Measurements from ENCODE around the gene KLHL26. TPM values are rescaled to one million over a fixed set of nuclear protein-coding genes. Genes with fewer than 3 reads are reported as not detected.
"Not testable (repeated sequence)": the region's sequence is repeated elsewhere in the genome, so short reads cannot be mapped to it uniquely, and the experiment has no call there.

Gene KLHL26
- 1 to 10 TPM; 1.8 to 2.0 TPM for polyA plus RNA-seq

- peak within 1 kb of the TSS; percentile 63 to 81 for H3K27ac ChIP-seq (ENCODE audit: low read depth in 2 of 2, low read length in 1 of 2)
- no peaks in the 10 kb centered on the region for H3K9me3 ChIP-seq (ENCODE audit: control insufficient read depth in 2 of 2, insufficient read depth in 1 of 2, low read depth in 1 of 2, low read length in 1 of 2)
- H3K4me1 ChIP-seq (ENCODE audit: control insufficient read depth in 2 of 2, insufficient read depth in 2 of 2, low read length in 1 of 2): peaks cover 0 to 17% of the 10 kb centered on the region in 2 donors
- no peaks in the 10 kb centered on the region for H3K36me3 ChIP-seq (ENCODE audit: control insufficient read depth in 2 of 2, insufficient read depth in 2 of 2, low read length in 1 of 2)
- peak within 1 kb of the TSS; percentile 63 to 66 for H3K4me3 ChIP-seq (ENCODE audit: low read depth in 1 of 2, low read length in 2 of 2)
- WGBS, 2 donors: 6% methylated on average over 46 to 47 of the region's 47 CpGs
- no peaks in the 10 kb centered on the region for H3K27me3 ChIP-seq (ENCODE audit: control insufficient read depth in 1 of 2, insufficient read depth in 2 of 2, low read length in 2 of 2)
Observed at GRCh38 chr19:18636969-18637629, at the start of gene KLHL26. TSS of gene KLHL26 (plus strand) at chr19:18637028. CDS start at chr19:18637055, 27 bp downstream.

GRCh38 chr19:18587561-18587960, 49.3 kb upstream of the KLHL26 start:
- peaks cover 6 to 9% of the 10 kb centered on the region in 2 donors for H3K4me1 ChIP-seq (ENCODE audit: control insufficient read depth in 2 of 2, insufficient read depth in 2 of 2, low read length in 1 of 2)
- H3K9me3 ChIP-seq (ENCODE audit: control insufficient read depth in 2 of 2, insufficient read depth in 1 of 2, low read depth in 1 of 2, low read length in 1 of 2): peaks cover 0 to 4% of the 10 kb centered on the region in 2 donors
- H3K4me3 ChIP-seq (ENCODE audit: low read depth in 1 of 2, low read length in 2 of 2): no peak overlapping the region
- H3K27ac ChIP-seq (ENCODE audit: low read depth in 2 of 2, low read length in 1 of 2): no peak overlapping the region
- 92 to 93% methylated on average over 12 of the region's 12 CpGs for WGBS, 2 donors
- H3K27me3 ChIP-seq (ENCODE audit: control insufficient read depth in 1 of 2, insufficient read depth in 2 of 2, low read length in 2 of 2): no peaks in the 10 kb centered on the region
- H3K36me3 ChIP-seq (ENCODE audit: control insufficient read depth in 2 of 2, insufficient read depth in 2 of 2, low read length in 1 of 2): peaks cover 0 to 5% of the 10 kb centered on the region in 2 donors

DNA sequence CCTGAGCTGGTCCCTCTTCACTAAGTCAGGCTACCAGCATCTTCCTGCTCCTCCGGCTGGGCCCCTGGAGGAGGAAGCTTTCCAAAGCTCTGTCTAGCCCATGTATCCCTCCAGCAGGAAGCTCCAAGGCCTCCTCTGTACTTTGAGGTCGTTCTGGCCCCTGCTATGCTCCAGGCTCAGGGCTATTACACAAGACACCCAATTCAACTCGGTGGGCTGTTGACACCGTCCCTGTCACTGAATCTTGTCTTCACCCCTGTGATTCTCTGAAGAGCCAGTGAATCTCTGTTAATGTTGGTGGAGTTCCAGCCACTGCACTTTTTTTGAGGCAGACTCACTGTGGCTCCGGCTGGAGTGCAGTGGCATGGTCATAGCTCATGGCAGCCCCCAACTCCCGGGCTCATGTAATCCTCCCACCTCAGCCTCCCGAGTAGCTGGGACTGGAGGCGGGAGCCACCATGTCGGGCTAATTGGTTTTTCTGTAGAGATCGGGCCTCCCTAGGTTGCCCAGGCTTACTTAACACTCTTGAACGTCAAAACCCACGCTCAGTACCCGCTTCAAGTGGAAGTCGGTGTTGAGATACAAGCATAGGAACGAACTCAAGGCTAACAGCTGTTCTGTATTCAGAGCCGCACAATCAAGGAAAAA, 48.7 kb upstream of the KLHL26 start:
- peaks cover 0 to 4% of the 10 kb centered on the region in 2 donors for H3K9me3 ChIP-seq (ENCODE audit: control insufficient read depth in 2 of 2, insufficient read depth in 1 of 2, low read depth in 1 of 2, low read length in 1 of 2)
- H3K27ac ChIP-seq (ENCODE audit: low read depth in 2 of 2, low read length in 1 of 2): peak overlapping the region; percentile 88 to 93
- H3K36me3 ChIP-seq (ENCODE audit: control insufficient read depth in 2 of 2, insufficient read depth in 2 of 2, low read length in 1 of 2): peaks cover 0 to 5% of the 10 kb centered on the region in 2 donors
- no peaks in the 10 kb centered on the region for H3K27me3 ChIP-seq (ENCODE audit: control insufficient read depth in 1 of 2, insufficient read depth in 2 of 2, low read length in 2 of 2)
- WGBS, 2 donors: 34% methylated on average over 16 of the region's 16 CpGs
- H3K4me1 ChIP-seq (ENCODE audit: control insufficient read depth in 2 of 2, insufficient read depth in 2 of 2, low read length in 1 of 2): peaks cover 6 to 9% of the 10 kb centered on the region in 2 donors
- peak overlapping the region; percentile 78 to 85 for H3K4me3 ChIP-seq (ENCODE audit: low read depth in 1 of 2, low read length in 2 of 2)

GRCh38 chr19:18588611-18589379, 48.0 kb upstream of the KLHL26 start, which contains the start of gene REX1BD:
TSS of gene REX1BD (plus strand) at chr19:18588798. CDS start at chr19:18588802, 4 bp downstream.
- H3K36me3 ChIP-seq (ENCODE audit: control insufficient read depth in 2 of 2, insufficient read depth in 2 of 2, low read length in 1 of 2): peaks cover 0 to 5% of the 10 kb centered on the region in 2 donors
- peaks cover 0 to 4% of the 10 kb centered on the region in 2 donors for H3K9me3 ChIP-seq (ENCODE audit: control insufficient read depth in 2 of 2, insufficient read depth in 1 of 2, low read depth in 1 of 2, low read length in 1 of 2)
- H3K4me3 ChIP-seq (ENCODE audit: low read depth in 1 of 2, low read length in 2 of 2): peak within 1 kb of the TSS; percentile 78 to 85
- no peaks in the 10 kb centered on the region for H3K27me3 ChIP-seq (ENCODE audit: control insufficient read depth in 1 of 2, insufficient read depth in 2 of 2, low read length in 2 of 2)
- 1% methylated on average over 65 to 72 of the region's 72 CpGs for WGBS, 2 donors
- peak within 1 kb of the TSS; percentile 88 to 93 for H3K27ac ChIP-seq (ENCODE audit: low read depth in 2 of 2, low read length in 1 of 2)
- H3K4me1 ChIP-seq (ENCODE audit: control insufficient read depth in 2 of 2, insufficient read depth in 2 of 2, low read length in 1 of 2): peaks cover 6 to 9% of the 10 kb centered on the region in 2 donors

DNA sequence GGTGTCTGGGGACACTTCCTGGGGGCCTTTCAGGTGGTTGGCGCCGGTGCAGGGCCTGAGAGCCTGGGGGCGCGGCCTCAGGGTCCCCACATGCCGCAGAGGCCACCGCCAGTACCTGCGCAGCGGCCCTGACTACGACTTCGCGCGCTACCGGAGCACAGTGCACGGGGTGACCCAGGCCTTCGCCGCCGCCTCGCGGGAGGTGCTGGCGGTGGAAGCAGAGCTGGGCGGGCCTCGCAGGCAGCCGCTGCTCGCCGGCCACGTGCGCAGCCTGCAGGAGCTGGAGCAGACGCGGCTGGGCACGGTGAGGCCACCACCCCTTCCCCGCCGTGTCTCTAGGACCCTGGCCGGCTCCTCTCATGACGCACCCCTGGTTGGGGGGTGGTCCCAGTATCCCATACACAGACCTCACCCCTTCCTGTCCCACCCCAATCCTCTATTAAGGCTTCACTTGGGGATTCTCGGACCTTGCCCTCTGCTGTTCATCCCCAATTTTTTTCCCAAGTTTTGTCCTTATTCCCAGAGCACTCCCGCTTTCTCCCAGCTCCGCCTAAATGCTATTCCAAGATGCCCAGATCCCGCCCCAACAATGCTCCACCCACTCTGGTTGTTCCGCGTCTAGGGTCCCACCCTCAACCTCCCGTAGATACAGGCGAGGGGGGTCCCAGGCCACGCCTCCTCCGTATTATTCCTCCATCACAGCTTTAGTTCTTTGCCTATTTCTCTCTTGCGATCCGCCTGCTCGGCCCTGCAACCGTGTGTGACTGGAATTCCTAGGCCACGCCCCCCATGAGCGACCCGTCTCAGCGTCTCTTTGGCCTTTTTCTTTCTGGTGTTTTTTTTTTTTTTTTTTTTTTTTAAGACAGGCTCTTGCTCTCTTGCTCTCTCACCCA, 47.2 kb upstream of the KLHL26 start:
- Histone ChIP-seq H3K27me3 (ENCODE audit: control insufficient read depth in 1 of 2, insufficient read depth in 2 of 2, low read length in 2 of 2) (no peaks in the 10 kb centered on the region), H3K4me3 (ENCODE audit: low read depth in 1 of 2, low read length in 2 of 2) (peak overlapping the region; percentile 78 to 85), H3K27ac (ENCODE audit: low read depth in 2 of 2, low read length in 1 of 2) (peak overlapping the region; percentile 88 to 93), H3K36me3 (ENCODE audit: control insufficient read depth in 2 of 2, insufficient read depth in 2 of 2, low read length in 1 of 2) (peaks cover 0 to 5% of the 10 kb centered on the region in 2 donors), H3K9me3 (ENCODE audit: control insufficient read depth in 2 of 2, insufficient read depth in 1 of 2, low read depth in 1 of 2, low read length in 1 of 2) (peaks cover 0 to 4% of the 10 kb centered on the region in 2 donors), H3K4me1 (ENCODE audit: control insufficient read depth in 2 of 2, insufficient read depth in 2 of 2, low read length in 1 of 2) (peaks cover 10 to 12% of the 10 kb centered on the region in 2 donors)
- WGBS, 2 donors: 6 to 13% methylated on average over 47 to 52 of the region's 52 CpGs

DNA sequence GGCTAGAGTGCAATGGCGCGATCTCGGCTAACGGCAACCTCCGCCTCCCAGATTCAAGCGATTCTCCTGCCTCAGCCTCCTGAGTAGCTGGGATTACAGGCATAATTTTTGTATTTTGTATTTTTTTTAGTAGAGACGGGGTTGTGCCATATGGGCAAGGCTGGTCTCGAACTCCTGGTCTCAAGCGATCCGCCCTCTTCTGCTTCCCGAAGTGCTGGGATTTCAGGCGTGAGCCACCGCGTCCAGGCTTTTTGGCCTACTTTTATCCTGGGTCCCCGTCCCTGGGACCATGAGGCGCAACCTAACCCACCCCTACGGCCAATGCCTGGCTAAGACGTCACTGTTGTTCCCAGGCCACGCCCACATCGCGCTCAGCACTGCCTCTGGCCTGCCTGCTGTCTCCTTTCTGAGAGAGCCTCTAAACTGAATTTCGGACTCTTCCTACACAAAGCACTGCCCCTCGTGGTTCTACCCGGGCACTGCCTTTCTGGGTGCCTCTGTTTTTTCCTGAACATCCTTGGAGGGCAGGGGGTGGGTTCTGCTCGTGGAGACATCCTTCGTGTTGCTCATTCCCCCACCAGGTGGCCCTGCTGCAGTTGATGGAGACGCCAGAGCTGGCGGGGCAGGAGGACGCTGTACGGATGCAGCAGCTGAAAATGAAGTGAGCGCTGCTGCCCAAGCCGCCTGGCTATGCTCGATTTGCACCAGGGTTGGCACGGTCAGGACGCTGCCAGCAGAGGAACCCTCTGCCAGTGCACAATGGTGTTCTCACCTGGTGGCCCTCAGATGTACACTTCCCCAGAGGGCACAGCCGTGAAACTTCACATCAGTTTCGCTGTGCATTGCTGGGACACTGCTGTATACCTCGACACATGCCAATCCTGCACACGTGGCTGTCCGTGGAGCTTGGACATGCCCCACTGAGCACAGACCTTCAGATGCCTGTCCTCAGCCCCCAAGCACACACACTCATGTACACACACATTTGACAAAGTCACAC, 46.3 kb upstream of the KLHL26 start:
- Histone ChIP-seq H3K4me1 (ENCODE audit: control insufficient read depth in 2 of 2, insufficient read depth in 2 of 2, low read length in 1 of 2) (peaks cover 11 to 12% of the 10 kb centered on the region in 2 donors), H3K27ac (ENCODE audit: low read depth in 2 of 2, low read length in 1 of 2) (peak overlapping the region in 1 of 2 donors; percentile 1)

GRCh38 chr19:18591735-18592385, 45.0 kb upstream of the KLHL26 start:
- H3K9me3 ChIP-seq (ENCODE audit: control insufficient read depth in 2 of 2, insufficient read depth in 1 of 2, low read depth in 1 of 2, low read length in 1 of 2): peaks cover 0 to 4% of the 10 kb centered on the region in 2 donors
- H3K27ac ChIP-seq (ENCODE audit: low read depth in 2 of 2, low read length in 1 of 2): no peak overlapping the region
- peaks cover 11 to 12% of the 10 kb centered on the region in 2 donors for H3K4me1 ChIP-seq (ENCODE audit: control insufficient read depth in 2 of 2, insufficient read depth in 2 of 2, low read length in 1 of 2)
- no peaks in the 10 kb centered on the region for H3K27me3 ChIP-seq (ENCODE audit: control insufficient read depth in 1 of 2, insufficient read depth in 2 of 2, low read length in 2 of 2)
- H3K36me3 ChIP-seq (ENCODE audit: control insufficient read depth in 2 of 2, insufficient read depth in 2 of 2, low read length in 1 of 2): peaks cover 0 to 5% of the 10 kb centered on the region in 2 donors
- WGBS, 2 donors: 87% methylated on average over 22 of the region's 22 CpGs
- no peak overlapping the region for H3K4me3 ChIP-seq (ENCODE audit: low read depth in 1 of 2, low read length in 2 of 2)

More for the DNA sequence above, 46.3 kb upstream of the KLHL26 start:
- peaks cover 0 to 4% of the 10 kb centered on the region in 2 donors for H3K9me3 ChIP-seq (ENCODE audit: control insufficient read depth in 2 of 2, insufficient read depth in 1 of 2, low read depth in 1 of 2, low read length in 1 of 2)
- H3K4me3 ChIP-seq (ENCODE audit: low read depth in 1 of 2, low read length in 2 of 2): no peak overlapping the region
- H3K27me3 ChIP-seq (ENCODE audit: control insufficient read depth in 1 of 2, insufficient read depth in 2 of 2, low read length in 2 of 2): no peaks in the 10 kb centered on the region
- H3K36me3 ChIP-seq (ENCODE audit: control insufficient read depth in 2 of 2, insufficient read depth in 2 of 2, low read length in 1 of 2): peaks cover 0 to 5% of the 10 kb centered on the region in 2 donors
- 75 to 76% methylated on average over 40 of the region's 40 CpGs for WGBS, 2 donors

DNA sequence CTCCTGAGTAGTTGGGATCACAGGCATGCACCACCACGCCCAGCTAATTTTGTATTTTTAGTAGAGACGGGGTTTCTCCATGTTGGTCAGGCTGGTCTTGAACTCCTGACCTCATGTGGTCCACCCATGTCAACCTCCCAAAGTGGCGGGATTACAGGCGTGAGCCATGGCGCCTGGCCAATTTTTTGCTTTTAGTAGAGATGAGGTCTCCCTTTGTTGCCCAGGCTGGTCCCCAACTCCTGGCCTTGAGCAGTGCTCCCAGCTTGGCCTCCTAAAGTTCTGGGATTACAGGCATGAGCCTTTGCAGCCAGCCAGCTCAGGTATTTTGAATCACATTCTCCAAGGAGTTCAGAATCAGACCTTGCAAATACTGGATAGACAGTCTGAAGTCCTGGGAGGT, 44.1 kb upstream of the KLHL26 start:
- not testable (repeated sequence) for H3K4me3 ChIP-seq (ENCODE audit: low read depth in 1 of 2, low read length in 2 of 2); H3K27ac ChIP-seq (ENCODE audit: low read depth in 2 of 2, low read length in 1 of 2); H3K27me3 ChIP-seq (ENCODE audit: control insufficient read depth in 1 of 2, insufficient read depth in 2 of 2, low read length in 2 of 2); H3K36me3 ChIP-seq (ENCODE audit: control insufficient read depth in 2 of 2, insufficient read depth in 2 of 2, low read length in 1 of 2); H3K9me3 ChIP-seq (ENCODE audit: control insufficient read depth in 2 of 2, insufficient read depth in 1 of 2, low read depth in 1 of 2, low read length in 1 of 2)
- WGBS, 2 donors: 74 to 79% methylated on average over 5 of the region's 5 CpGs
- peaks cover 11 to 12% of the 10 kb centered on the region in 2 donors for H3K4me1 ChIP-seq (ENCODE audit: control insufficient read depth in 2 of 2, insufficient read depth in 2 of 2, low read length in 1 of 2)

Data from esophagus (tissue), 2 donors.